GM12872 (cell line): ENCODE measurements around the gene CEP112.

ENCODE experiments used
- TF ChIP-seq, protein P1 (sequence below): IDR thresholded peaks from 3 replicates; pipeline ENCODE4 v1.5.1; 2011; ENCODE audit warnings: low read depth, mild to moderate bottlenecking, low read length, moderate library complexity; ENCODE audit not compliant: insufficient read depth

The CEP112 gene

GRCh38 chr17:65930140-65930730 is 261.7 kb downstream of the CEP112 start:
- TF ChIP-seq, protein P1, sequence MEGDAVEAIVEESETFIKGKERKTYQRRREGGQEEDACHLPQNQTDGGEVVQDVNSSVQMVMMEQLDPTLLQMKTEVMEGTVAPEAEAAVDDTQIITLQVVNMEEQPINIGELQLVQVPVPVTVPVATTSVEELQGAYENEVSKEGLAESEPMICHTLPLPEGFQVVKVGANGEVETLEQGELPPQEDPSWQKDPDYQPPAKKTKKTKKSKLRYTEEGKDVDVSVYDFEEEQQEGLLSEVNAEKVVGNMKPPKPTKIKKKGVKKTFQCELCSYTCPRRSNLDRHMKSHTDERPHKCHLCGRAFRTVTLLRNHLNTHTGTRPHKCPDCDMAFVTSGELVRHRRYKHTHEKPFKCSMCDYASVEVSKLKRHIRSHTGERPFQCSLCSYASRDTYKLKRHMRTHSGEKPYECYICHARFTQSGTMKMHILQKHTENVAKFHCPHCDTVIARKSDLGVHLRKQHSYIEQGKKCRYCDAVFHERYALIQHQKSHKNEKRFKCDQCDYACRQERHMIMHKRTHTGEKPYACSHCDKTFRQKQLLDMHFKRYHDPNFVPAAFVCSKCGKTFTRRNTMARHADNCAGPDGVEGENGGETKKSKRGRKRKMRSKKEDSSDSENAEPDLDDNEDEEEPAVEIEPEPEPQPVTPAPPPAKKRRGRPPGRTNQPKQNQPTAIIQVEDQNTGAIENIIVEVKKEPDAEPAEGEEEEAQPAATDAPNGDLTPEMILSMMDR = no peak

GRCh38 chr17:65926599-65926998 is 265.3 kb downstream of the CEP112 start:
- TF ChIP-seq, protein P1 = no peak

GRCh38 chr17:65925606-65926307 is 266.2 kb downstream of the CEP112 start:
- TF ChIP-seq, protein P1 = no peak

GRCh38 chr17:65920996-65921395 is 270.9 kb downstream of the CEP112 start:
- TF ChIP-seq, protein P1 = no peak

- TF ChIP-seq, protein P1 = no peak
Observed at GRCh38 chr17:65918916-65919315, 273.0 kb downstream of the CEP112 start.

DNA sequence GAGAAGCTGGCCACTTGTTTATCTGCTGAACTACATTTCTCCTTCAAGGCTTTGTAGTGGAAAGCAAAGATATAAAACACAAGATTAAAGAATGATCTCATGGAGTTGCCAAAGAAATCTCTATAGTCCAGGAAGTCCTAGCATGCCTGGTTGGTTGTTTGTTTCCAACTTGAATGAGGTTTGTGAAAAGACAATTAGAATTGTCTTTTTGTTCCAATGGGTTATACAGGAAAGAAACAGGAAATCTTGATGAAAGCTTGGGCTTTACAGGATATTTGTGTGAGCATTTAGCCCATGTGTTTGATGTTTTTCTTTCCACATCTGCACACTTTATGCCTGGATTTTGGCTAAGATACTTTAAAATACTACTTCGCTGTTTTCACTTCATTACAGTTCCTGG is 273.4 kb downstream of the CEP112 start:
- TF ChIP-seq, protein P1 = no peak

GRCh38 chr17:65917560-65917959 is 274.4 kb downstream of the CEP112 start:
- TF ChIP-seq, protein P1 = no peak
